Measurements from ENCODE around the gene THOP1.
"Not testable (repeated sequence)": the region's sequence is repeated elsewhere in the genome, so short reads cannot be mapped to it uniquely, and the experiment has no call there.

Gene THOP1

GRCh38 chr19:2790194-2790556, 4.9 kb downstream of the THOP1 start:
- Histone ChIP-seq H3K36me3 (ENCODE audit: control insufficient read depth, insufficient read depth, low read length) (peaks cover 55% of the 10 kb centered on the region), H3K9me3 (ENCODE audit: control insufficient read depth, insufficient read depth, low read depth, low read length) (no peaks in the 10 kb centered on the region), H3K9ac (ENCODE audit: low read length) (no peak overlapping the region), H3K4me1 (ENCODE audit: control insufficient read depth, insufficient read depth, low read length) (peaks cover 7% of the 10 kb centered on the region), H3K4me3 (ENCODE audit: low read depth, low read length) (no peak overlapping the region), H3K27me3 (ENCODE audit: control insufficient read depth, insufficient read depth, low read length) (no peaks in the 10 kb centered on the region), H3K27ac (ENCODE audit: low read depth, low read length) (no peak overlapping the region)

- Histone ChIP-seq H3K4me3 (ENCODE audit: low read depth, low read length) (no peak overlapping the region), H3K27ac (ENCODE audit: low read depth, low read length) (no peak overlapping the region), H3K9me3 (ENCODE audit: control insufficient read depth, insufficient read depth, low read depth, low read length) (no peaks in the 10 kb centered on the region), H3K27me3 (ENCODE audit: control insufficient read depth, insufficient read depth, low read length) (no peaks in the 10 kb centered on the region), H3K36me3 (ENCODE audit: control insufficient read depth, insufficient read depth, low read length) (peaks cover 60% of the 10 kb centered on the region), H3K9ac (ENCODE audit: low read length) (no peak overlapping the region), H3K4me1 (ENCODE audit: control insufficient read depth, insufficient read depth, low read length) (peaks cover 7% of the 10 kb centered on the region)
Measured at GRCh38 chr19:2790557-2791271, 5.4 kb downstream of the THOP1 start.

DNA sequence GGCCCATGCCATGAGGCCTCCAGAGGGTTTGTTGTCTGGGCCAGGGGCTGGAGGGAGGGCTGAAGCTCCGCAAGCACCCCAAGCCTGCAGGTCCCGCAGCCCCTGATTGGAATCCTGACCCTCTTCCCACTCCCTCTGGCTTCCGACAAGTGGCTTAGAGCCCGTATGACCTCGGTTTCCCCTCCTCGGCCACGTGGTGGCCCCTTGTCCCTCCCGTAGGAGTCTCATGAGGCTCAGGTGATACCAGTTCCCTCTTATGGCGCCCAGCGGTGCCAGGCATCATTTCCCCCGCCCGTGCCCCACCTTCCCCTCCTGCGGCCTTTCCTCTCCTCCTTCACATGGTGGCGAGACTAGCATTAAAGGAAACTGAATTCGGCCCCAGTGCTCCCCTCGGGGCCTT, 6.1 kb downstream of the THOP1 start:
- 0 out of 2 replicates have a peak, but pooled peaks cover 4% of the 10 kb centered on the region for H3K4me1 ChIP-seq (ENCODE audit: control insufficient read depth, insufficient read depth, low read length)
- H3K36me3 ChIP-seq (ENCODE audit: control insufficient read depth, insufficient read depth, low read length): peaks cover 67% of the 10 kb centered on the region
- no peak overlapping the region for H3K4me3 ChIP-seq (ENCODE audit: low read depth, low read length)
- no peak overlapping the region for H3K27ac ChIP-seq (ENCODE audit: low read depth, low read length)
- no peaks in the 10 kb centered on the region for H3K27me3 ChIP-seq (ENCODE audit: control insufficient read depth, insufficient read depth, low read length)
- no peaks in the 10 kb centered on the region for H3K9me3 ChIP-seq (ENCODE audit: control insufficient read depth, insufficient read depth, low read depth, low read length)
- H3K9ac ChIP-seq (ENCODE audit: low read length): no peak overlapping the region

- 0 out of 2 replicates have a peak, but pooled peaks cover 3% of the 10 kb centered on the region for H3K4me1 ChIP-seq (ENCODE audit: control insufficient read depth, insufficient read depth, low read length)
- no peak overlapping the region for H3K9ac ChIP-seq (ENCODE audit: low read length)
- H3K27me3 ChIP-seq (ENCODE audit: control insufficient read depth, insufficient read depth, low read length): no peaks in the 10 kb centered on the region
- H3K4me3 ChIP-seq (ENCODE audit: low read depth, low read length): no peak overlapping the region
- H3K27ac ChIP-seq (ENCODE audit: low read depth, low read length): no peak overlapping the region
- no peaks in the 10 kb centered on the region for H3K9me3 ChIP-seq (ENCODE audit: control insufficient read depth, insufficient read depth, low read depth, low read length)
- H3K36me3 ChIP-seq (ENCODE audit: control insufficient read depth, insufficient read depth, low read length): peaks cover 72% of the 10 kb centered on the region
Measured at GRCh38 chr19:2791876-2792275, 6.6 kb downstream of the THOP1 start.

DNA sequence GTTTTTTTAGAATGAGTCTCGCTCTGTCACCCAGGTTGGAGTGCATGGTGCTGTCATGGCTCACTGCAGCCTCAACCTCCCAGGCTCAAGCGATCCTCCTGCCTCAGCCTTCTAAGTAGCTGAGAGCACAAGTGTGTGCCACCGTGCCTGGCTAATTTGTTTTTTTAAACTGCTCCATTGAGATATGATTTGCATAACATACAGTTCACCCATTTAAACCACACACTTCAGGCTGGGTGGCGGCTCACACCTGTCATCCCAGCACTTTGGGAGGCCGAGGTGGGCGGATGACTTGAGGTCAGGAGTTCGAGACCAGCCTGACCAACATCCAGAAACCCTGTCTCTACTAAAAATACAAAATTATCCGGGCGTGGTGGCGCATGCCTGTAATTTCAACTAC, 7.4 kb downstream of the THOP1 start:
- not testable (repeated sequence) for H3K27ac ChIP-seq (ENCODE audit: low read depth, low read length); H3K9ac ChIP-seq (ENCODE audit: low read length); H3K4me1 ChIP-seq (ENCODE audit: control insufficient read depth, insufficient read depth, low read length); H3K4me3 ChIP-seq (ENCODE audit: low read depth, low read length); H3K9me3 ChIP-seq (ENCODE audit: control insufficient read depth, insufficient read depth, low read depth, low read length); H3K27me3 ChIP-seq (ENCODE audit: control insufficient read depth, insufficient read depth, low read length)
- peaks cover 79% of the 10 kb centered on the region for H3K36me3 ChIP-seq (ENCODE audit: control insufficient read depth, insufficient read depth, low read length)

DNA sequence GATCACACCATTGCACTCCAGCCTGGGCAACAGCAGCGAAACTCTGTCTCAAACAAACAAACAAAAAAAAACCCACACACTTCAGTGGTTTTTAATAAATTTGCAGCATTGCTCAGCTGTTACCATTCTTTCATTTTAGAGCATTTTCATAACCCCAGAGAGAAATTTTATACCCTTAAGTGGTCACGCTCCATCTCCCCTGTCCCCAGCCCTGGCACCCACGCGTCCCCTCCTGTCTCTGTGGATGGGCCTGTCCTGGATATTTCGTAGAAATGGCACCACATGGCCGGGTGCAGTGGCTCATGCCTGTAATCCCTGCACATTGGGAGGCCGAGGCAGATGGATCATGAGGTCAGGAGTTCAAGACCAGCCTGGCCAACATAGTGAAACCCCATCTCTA, 7.8 kb downstream of the THOP1 start:
- Histone ChIP-seq H3K4me3 (ENCODE audit: low read depth, low read length) (no peak overlapping the region), H3K9me3 (ENCODE audit: control insufficient read depth, insufficient read depth, low read depth, low read length) (no peaks in the 10 kb centered on the region), H3K27me3 (ENCODE audit: control insufficient read depth, insufficient read depth, low read length) (no peaks in the 10 kb centered on the region), H3K9ac (ENCODE audit: low read length) (no peak overlapping the region), H3K36me3 (ENCODE audit: control insufficient read depth, insufficient read depth, low read length) (peaks cover 78% of the 10 kb centered on the region), H3K27ac (ENCODE audit: low read depth, low read length) (no peak overlapping the region), H3K4me1 (ENCODE audit: control insufficient read depth, insufficient read depth, low read length) (no peaks in the 10 kb centered on the region)

DNA sequence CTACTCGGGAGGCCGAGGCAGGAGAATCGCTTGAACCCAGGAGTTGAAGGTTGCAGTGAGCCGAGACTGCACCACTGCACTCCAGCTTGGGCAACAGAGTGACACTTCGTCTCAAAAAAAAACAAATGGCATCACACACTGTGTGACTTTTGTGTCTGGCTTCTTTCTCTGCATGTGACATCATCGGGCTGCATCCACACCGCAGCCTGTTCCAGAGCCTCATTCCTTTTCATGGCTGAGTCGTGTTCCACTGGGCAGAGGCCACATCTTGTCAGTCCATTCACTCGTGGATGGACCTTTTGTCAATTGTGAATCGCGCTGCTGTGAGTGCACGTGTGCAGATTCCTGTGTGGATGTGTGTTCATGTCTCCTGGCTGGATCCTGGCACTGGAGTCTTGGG, 8.3 kb downstream of the THOP1 start:
- Histone ChIP-seq H3K9me3 (ENCODE audit: control insufficient read depth, insufficient read depth, low read depth, low read length) (no peaks in the 10 kb centered on the region), H3K4me1 (ENCODE audit: control insufficient read depth, insufficient read depth, low read length) (no peaks in the 10 kb centered on the region), H3K27ac (ENCODE audit: low read depth, low read length) (no peak overlapping the region), H3K4me3 (ENCODE audit: low read depth, low read length) (no peak overlapping the region), H3K36me3 (ENCODE audit: control insufficient read depth, insufficient read depth, low read length) (peaks cover 79% of the 10 kb centered on the region), H3K9ac (ENCODE audit: low read length) (no peak overlapping the region), H3K27me3 (ENCODE audit: control insufficient read depth, insufficient read depth, low read length) (no peaks in the 10 kb centered on the region)

- no peak overlapping the region for H3K4me3 ChIP-seq (ENCODE audit: low read depth, low read length)
- H3K9me3 ChIP-seq (ENCODE audit: control insufficient read depth, insufficient read depth, low read depth, low read length): no peaks in the 10 kb centered on the region
- no peak overlapping the region for H3K9ac ChIP-seq (ENCODE audit: low read length)
- H3K27ac ChIP-seq (ENCODE audit: low read depth, low read length): no peak overlapping the region
- H3K36me3 ChIP-seq (ENCODE audit: control insufficient read depth, insufficient read depth, low read length): peaks cover 87% of the 10 kb centered on the region
- H3K4me1 ChIP-seq (ENCODE audit: control insufficient read depth, insufficient read depth, low read length): no peaks in the 10 kb centered on the region
- no peaks in the 10 kb centered on the region for H3K27me3 ChIP-seq (ENCODE audit: control insufficient read depth, insufficient read depth, low read length)
Measured at GRCh38 chr19:2795827-2796658, 10.7 kb downstream of the THOP1 start.

GRCh38 chr19:2796659-2797266, 11.5 kb downstream of the THOP1 start:
- Histone ChIP-seq H3K36me3 (ENCODE audit: control insufficient read depth, insufficient read depth, low read length) (peaks cover 87% of the 10 kb centered on the region), H3K27ac (ENCODE audit: low read depth, low read length) (no peak overlapping the region), H3K4me3 (ENCODE audit: low read depth, low read length) (no peak overlapping the region), H3K9me3 (ENCODE audit: control insufficient read depth, insufficient read depth, low read depth, low read length) (no peaks in the 10 kb centered on the region), H3K4me1 (ENCODE audit: control insufficient read depth, insufficient read depth, low read length) (no peaks in the 10 kb centered on the region), H3K27me3 (ENCODE audit: control insufficient read depth, insufficient read depth, low read length) (no peaks in the 10 kb centered on the region), H3K9ac (ENCODE audit: low read length) (no peak overlapping the region)

- Histone ChIP-seq H3K9ac (ENCODE audit: low read length) (no peak overlapping the region), H3K9me3 (ENCODE audit: control insufficient read depth, insufficient read depth, low read depth, low read length) (no peaks in the 10 kb centered on the region), H3K27me3 (ENCODE audit: control insufficient read depth, insufficient read depth, low read length) (no peaks in the 10 kb centered on the region), H3K36me3 (ENCODE audit: control insufficient read depth, insufficient read depth, low read length) (peaks cover 86% of the 10 kb centered on the region), H3K4me1 (ENCODE audit: control insufficient read depth, insufficient read depth, low read length) (no peaks in the 10 kb centered on the region), H3K4me3 (ENCODE audit: low read depth, low read length) (no peak overlapping the region), H3K27ac (ENCODE audit: low read depth, low read length) (no peak overlapping the region)
Measured at GRCh38 chr19:2797280-2797679, 12.0 kb downstream of the THOP1 start.

GRCh38 chr19:2798158-2798685, 12.9 kb downstream of the THOP1 start:
- Histone ChIP-seq H3K36me3 (ENCODE audit: control insufficient read depth, insufficient read depth, low read length) (peaks cover 90% of the 10 kb centered on the region), H3K9me3 (ENCODE audit: control insufficient read depth, insufficient read depth, low read depth, low read length) (no peaks in the 10 kb centered on the region), H3K27me3 (ENCODE audit: control insufficient read depth, insufficient read depth, low read length) (no peaks in the 10 kb centered on the region), H3K27ac (ENCODE audit: low read depth, low read length) (no peak overlapping the region), H3K9ac (ENCODE audit: low read length) (no peak overlapping the region), H3K4me1 (ENCODE audit: control insufficient read depth, insufficient read depth, low read length) (no peaks in the 10 kb centered on the region), H3K4me3 (ENCODE audit: low read depth, low read length) (no peak overlapping the region)

Measured in HUES6 (cell line).